Measurements from ENCODE around the gene EPPIN.

EPPIN gene

DNA sequence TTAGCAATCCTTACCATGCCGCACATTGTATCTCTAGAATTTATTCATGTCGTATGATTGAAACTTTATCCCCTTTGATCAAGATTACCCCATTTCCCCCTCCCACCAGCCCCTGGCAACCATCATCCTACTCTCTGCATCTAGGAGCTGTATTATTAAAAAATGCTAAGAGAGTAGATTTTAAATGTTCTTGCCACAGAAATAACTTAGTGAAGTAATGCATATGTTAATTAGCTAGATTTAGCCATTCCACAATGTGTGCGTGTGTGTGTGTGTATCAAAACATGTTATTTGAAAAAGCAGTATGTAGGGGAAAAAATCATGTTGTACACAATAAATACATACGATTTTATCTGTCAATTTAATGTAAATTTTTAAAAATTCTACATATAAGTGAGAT, 19.9 kb downstream of the EPPIN start:
- no peak for DNase-seq

- no peak for DNase-seq
Measured at GRCh38 chr20:45523821-45524220, 23.4 kb downstream of the EPPIN start.

DNA sequence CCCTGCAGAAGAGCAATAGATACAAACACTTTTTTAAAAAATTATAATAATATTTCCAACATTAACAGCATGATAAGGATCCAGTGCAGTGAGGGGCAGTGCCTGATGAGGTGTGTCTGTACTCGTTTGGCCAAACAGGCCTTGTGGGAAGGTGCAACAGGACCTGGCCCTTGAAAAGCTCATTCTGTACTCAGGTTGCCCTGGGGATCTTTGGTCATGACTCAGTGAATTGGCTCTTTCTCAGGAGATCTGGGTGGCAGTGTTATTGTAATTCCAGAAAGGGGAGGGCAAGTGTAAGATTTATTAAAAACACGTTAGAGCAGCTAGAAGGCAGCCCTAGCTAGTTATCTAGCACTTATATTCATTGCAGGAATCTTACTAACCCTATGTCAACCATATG, 28.9 kb downstream of the EPPIN start:
- no peak for DNase-seq

- DNase-seq = no peak
Measured at GRCh38 chr20:45515147-45515913, 31.9 kb downstream of the EPPIN start, which contains the start of gene SPINT3. SPINT3 (minus strand) TSS chr20:45515622; CDS start chr20:45515608, 14 bp downstream.

DNA sequence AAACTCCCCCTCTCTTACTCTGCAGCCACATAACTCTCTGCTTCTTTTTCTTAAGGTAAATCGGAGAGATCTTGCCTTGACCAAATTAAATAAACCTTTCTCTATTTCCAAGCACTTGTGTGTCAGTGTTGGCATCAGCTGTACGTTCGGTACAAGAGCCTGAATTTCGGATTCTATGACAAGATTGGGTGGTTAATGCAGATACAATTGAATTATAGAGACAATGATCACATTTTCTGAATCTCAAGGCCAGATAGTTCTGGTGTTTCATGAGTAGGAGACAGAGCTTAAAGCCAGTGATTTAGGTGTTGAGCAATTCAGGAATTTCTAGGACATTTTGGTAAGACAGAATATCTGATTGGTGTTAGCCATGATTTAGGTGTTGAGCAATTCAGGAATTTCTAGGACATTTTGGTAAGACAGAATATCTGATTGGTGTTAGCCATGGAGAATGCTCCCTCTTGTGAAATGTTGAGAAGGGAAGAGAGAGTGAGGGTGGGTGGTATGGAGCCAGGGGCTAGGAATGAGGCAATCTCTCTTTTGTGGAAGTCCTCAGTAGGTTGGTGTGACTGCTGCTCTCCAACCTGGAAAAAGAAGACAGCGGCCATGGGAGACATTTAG, 36.8 kb downstream of the EPPIN start:
- no peak for DNase-seq

DNA sequence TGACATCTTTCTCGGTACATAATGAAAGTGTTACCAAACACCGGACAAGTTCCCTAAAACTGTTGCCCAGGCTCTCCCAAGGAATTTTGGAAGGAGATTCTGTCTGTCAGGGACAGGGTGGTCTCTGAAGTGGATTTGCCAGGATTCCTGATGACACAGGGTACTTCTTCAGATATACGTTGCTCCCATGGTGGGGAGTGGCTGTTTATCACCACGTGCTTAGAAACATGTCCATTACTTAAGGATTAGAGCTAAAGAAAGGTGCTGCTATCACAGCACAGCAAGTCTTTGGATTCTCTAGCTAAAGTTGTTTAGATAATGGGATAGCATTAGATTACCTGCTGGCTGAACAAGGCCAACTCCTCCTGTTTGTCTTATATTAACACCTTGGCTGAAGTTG, 38.1 kb downstream of the EPPIN start:
- no peak for DNase-seq

DNA sequence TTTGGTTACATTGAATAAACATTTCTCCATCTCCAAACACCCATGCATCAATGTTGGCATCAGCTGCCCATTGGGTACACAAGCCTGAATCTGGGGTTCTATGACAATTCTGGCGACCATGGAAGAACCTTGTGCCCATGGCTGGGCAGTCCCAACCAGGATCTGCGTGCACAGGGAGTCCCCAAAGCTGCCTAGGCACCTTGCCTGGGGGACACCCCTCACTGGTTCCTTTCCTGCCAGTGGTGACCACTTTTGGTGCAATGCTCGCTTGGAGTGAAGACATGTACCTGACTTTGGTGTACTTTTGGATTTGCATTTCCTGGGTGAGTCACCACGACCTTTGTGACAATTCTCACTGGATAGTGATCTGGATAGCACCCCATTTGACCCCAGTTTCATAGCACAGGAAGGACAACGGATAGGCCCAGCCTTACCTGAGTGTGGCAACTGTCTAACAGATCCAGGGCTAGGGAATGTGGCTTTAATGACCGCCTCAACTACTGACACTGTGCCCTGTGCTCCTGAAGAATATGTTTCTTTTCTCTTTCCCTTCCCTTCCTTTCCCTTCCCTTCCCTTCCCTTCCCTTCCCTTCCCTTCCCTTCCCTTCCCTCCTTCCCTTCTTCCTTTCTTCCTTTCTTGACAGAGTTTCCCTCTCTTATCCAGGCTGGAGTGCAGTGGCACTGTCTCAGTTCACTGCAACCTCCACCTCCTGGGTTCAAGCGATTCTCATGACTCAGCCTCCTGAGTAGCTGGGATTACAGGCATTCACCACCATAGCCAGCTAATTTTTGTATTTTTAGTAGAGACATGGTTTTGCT, 38.9 kb downstream of the EPPIN start:
- no peak for DNase-seq

GRCh38 chr20:45507011-45507820, 40.0 kb downstream of the EPPIN start:
- DNase-seq = no peak

DNA sequence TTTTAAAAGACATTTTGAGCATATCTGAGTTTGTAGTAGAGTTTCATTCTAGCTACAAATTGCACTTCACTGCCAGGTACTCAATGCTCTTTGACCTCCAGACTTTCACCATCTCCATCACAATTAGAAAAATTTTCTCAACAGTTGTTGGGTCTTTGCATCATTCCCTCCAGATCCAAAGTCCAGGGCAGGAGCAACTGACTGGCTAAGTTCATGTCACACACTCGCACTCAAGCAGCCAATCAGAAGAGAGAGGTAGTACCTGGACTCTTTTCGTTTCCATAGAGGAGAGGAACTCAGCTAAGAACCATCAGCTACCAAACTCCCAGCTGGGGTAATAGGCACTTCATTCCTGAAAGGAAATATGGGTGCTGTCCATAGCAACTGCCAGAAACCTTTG, 40.8 kb downstream of the EPPIN start:
- DNase-seq = no peak

DNA sequence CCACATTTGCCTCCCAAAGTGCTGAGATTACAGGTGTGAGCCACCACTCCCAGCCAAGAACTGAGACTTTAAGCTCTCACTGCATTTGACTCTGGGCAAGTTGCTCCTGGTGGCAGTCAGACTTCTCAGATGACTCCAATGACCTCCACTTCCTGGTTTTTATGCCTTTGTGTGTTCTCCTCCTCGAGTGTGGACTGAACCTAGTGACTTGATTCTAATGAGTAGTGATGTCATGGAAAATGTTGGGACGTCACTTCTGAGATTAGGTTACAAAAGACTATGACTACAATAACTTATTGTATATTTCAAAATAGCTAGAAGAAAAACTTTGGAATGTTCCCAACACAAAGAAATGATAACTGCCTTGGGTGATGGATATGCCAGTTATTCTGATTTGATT, 43.8 kb downstream of the EPPIN start:
- no peak for DNase-seq

DNA sequence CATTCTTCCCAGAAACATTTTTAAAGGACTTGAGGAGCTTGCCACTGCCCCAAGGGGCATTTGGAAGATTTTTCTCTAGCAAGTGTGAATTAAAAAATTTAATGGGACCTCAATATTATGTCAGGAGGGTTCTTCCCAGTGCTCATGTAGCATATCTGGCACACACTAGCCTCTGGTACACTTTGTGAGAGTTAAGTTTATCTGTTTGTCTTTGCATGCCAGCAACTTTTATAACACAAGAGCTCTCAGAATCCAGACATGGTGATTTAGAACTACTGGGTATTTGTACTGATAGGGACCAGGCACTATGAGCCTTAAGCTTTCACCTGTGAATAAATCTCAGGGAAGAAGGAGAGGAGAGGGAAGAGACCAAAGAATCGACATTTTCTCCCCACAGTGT, 44.6 kb downstream of the EPPIN start:
- no peak for DNase-seq

DNA sequence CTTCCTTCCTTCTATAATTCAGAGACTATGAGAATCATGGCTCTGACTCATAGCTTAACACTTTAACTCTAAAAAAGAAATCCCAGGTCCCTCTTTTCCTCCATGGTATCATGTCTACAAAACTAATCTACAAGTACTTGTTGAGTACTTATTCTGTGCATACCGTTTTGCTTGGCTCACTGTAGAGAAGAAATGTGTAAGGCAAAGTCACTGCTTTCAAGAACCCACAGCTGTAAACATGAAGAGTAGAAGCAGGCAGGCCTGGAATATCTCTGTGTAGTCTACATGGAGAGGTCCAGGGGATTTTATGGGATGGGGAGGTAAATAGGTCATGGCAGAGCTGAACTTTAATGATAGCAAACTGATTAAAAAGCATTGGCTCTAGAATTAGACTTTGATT, 45.6 kb downstream of the EPPIN start:
- no peak for DNase-seq

GRCh38 chr20:45500022-45500421, 47.2 kb downstream of the EPPIN start:
- no peak for DNase-seq

- no peak for DNase-seq
Measured at GRCh38 chr20:45497971-45498494, 49.2 kb downstream of the EPPIN start.

- no peak for DNase-seq
Measured at GRCh38 chr20:45496166-45496565, 51.0 kb downstream of the EPPIN start.

GRCh38 chr20:45495501-45495941, 51.7 kb downstream of the EPPIN start:
- DNase-seq = no peak
